Measurements from ENCODE around the gene TAF1B. TPM values are rescaled to one million over a fixed set of nuclear protein-coding genes. Genes with fewer than 3 reads are reported as not detected.

The TAF1B gene
- total RNA-seq, 4 donors from 2014 or later, result 0.80 to 18.9 (median 4.4) TPM; not detected in 1

GRCh38 chr2:9824956-9825720 is 18.1 kb upstream of the TAF1B start:
- WGBS, 2 donors (ENCODE audit: low coverage in 1 of 2), result 77 to 85% methylated on average over 5 of the region's 5 CpGs
- peaks cover 0 to 3% (median 0%) of the 10 kb centered on the region in 4 donors for H3K4me1 ChIP-seq
- DNase-seq, result no peak
- no peaks in the 10 kb centered on the region for H3K9me3 ChIP-seq
- in situ Hi-C loops (cut with MboI; ENCODE audit: low pct_ligation_motif_present in 1 of 4, low pct_unique_long_range_greater_than_20kb in 1 of 4, low sequenced_read_pairs in 3 of 4), result loop anchor here in 2 of 4 donors (25.0 kb wide), 2 partner anchors 237 to 612 kb away; partner anchors contain the start of gene ODC1 (in 1 of the 2)
- TF ChIP-seq CTCF (IDR thresholded peaks at IDR 0.05) (no peak), POLR2AphosphoS5 (IDR thresholded peaks at IDR 0.05) (no peak), EP300 (IDR thresholded peaks at IDR 0.05; ENCODE audit: low read depth) (no peak), POLR2A (IDR thresholded peaks at IDR 0.05) (no peak)
- H3K4me3 ChIP-seq, result no peak overlapping the region
- intact Hi-C loops (cut with DNase I; ENCODE audit: low total_unique reads), result no loop called here
- H3K27me3 ChIP-seq, result no peaks in the 10 kb centered on the region
- H3K36me3 ChIP-seq, result no peaks in the 10 kb centered on the region
- no peak overlapping the region for H3K27ac ChIP-seq

GRCh38 chr2:9826208-9826607 is 17.1 kb upstream of the TAF1B start:
- DNase-seq, result no peak
- Histone ChIP-seq H3K4me3 (no peak overlapping the region), H3K27ac (no peak overlapping the region), H3K27me3 (no peaks in the 10 kb centered on the region), H3K4me1 (peaks cover 0 to 12% (median 0%) of the 10 kb centered on the region in 4 donors), H3K36me3 (no peaks in the 10 kb centered on the region), H3K9me3 (no peaks in the 10 kb centered on the region)
- intact Hi-C loops (cut with DNase I; ENCODE audit: low total_unique reads) (no loop called here), in situ Hi-C loops (cut with MboI; ENCODE audit: low pct_ligation_motif_present in 1 of 4, low pct_unique_long_range_greater_than_20kb in 1 of 4, low sequenced_read_pairs in 3 of 4) (loop anchor here in 1 of 4 donors (25.0 kb wide), 1 partner anchor 611 kb away; the partner anchor contains the start of gene ODC1)
- no peak for TF ChIP-seq POLR2A (IDR thresholded peaks at IDR 0.05)
- TF ChIP-seq EP300 (IDR thresholded peaks at IDR 0.05; ENCODE audit: low read depth), result no peak
- TF ChIP-seq CTCF (IDR thresholded peaks at IDR 0.05), result no peak
- TF ChIP-seq POLR2AphosphoS5 (IDR thresholded peaks at IDR 0.05), result no peak
- 89 to 100% methylated on average over 1 to 4 of the region's 4 CpGs for WGBS, 2 donors (ENCODE audit: low coverage in 1 of 2)

- no peaks in the 10 kb centered on the region for H3K36me3 ChIP-seq
- no peak for TF ChIP-seq EP300 (IDR thresholded peaks at IDR 0.05; ENCODE audit: low read depth)
- TF ChIP-seq POLR2AphosphoS5 (IDR thresholded peaks at IDR 0.05), result no peak
- TF ChIP-seq POLR2A (IDR thresholded peaks at IDR 0.05), result no peak
- no peak for TF ChIP-seq CTCF (IDR thresholded peaks at IDR 0.05)
- intact Hi-C loops (cut with DNase I; ENCODE audit: low total_unique reads) (no loop called here), in situ Hi-C loops (cut with MboI; ENCODE audit: low pct_ligation_motif_present in 1 of 4, low pct_unique_long_range_greater_than_20kb in 1 of 4, low sequenced_read_pairs in 3 of 4) (loop anchor here in 1 of 4 donors (25.0 kb wide), 1 partner anchor 606 kb away; the partner anchor contains the start of gene ODC1)
- H3K4me1 ChIP-seq, result peaks cover 0 to 12% (median 0%) of the 10 kb centered on the region in 4 donors
- H3K27ac ChIP-seq, result peak overlapping the region; percentile 74 to 83 (median 82)
- H3K27me3 ChIP-seq, result no peaks in the 10 kb centered on the region
- H3K4me3 ChIP-seq, result peak overlapping the region in 1 of 4 donors; percentile 8
- peak; percentile 46 for DNase-seq
- WGBS, 2 donors (ENCODE audit: low coverage in 1 of 2), result 48 to 59% methylated on average over 3 to 5 of the region's 5 CpGs
- H3K9me3 ChIP-seq, result no peaks in the 10 kb centered on the region
These were observed 12.4 kb upstream of the TAF1B start for GRCh38 chr2:9830685-9831410.

GRCh38 chr2:9831670-9832069 is 11.6 kb upstream of the TAF1B start:
- Histone ChIP-seq H3K27me3 (no peaks in the 10 kb centered on the region), H3K9me3 (no peaks in the 10 kb centered on the region), H3K36me3 (no peaks in the 10 kb centered on the region), H3K27ac (peak overlapping the region in 1 of 4 donors; percentile 83), H3K4me3 (no peak overlapping the region), H3K4me1 (peaks cover 0 to 12% (median 0%) of the 10 kb centered on the region in 4 donors)
- 83 to 94% methylated on average over 4 to 6 of the region's 6 CpGs for WGBS, 2 donors (ENCODE audit: low coverage in 1 of 2)
- intact Hi-C loops (cut with DNase I; ENCODE audit: low total_unique reads), result no loop called here
- no peak for DNase-seq
- in situ Hi-C loops (cut with MboI; ENCODE audit: low pct_ligation_motif_present in 1 of 4, low pct_unique_long_range_greater_than_20kb in 1 of 4, low sequenced_read_pairs in 3 of 4), result loop anchor here in 1 of 4 donors (25.0 kb wide), 1 partner anchor 606 kb away; the partner anchor contains the start of gene ODC1
- no peak for TF ChIP-seq CTCF (IDR thresholded peaks at IDR 0.05)
- TF ChIP-seq POLR2A (IDR thresholded peaks at IDR 0.05), result no peak
- TF ChIP-seq POLR2AphosphoS5 (IDR thresholded peaks at IDR 0.05), result no peak
- TF ChIP-seq EP300 (IDR thresholded peaks at IDR 0.05; ENCODE audit: low read depth), result no peak

All from transverse colon (tissue), 4 donors.